Progenitor cell of endocrine pancreas (in vitro differentiated cells): ENCODE results near the gene UQCRHL. TPM values are rescaled to one million over a fixed set of nuclear protein-coding genes. Genes with fewer than 3 reads are reported as not detected.
A peak's percentile ranks its signal among the peaks of the same experiment; 100 is the strongest.

ENCODE experiments used
- DNase-seq: peaks from one replicate; pipeline ENCODE4 v3.0.0; 2021; ENCODE audit warnings: low spot score; ENCODE audit not compliant: unreplicated experiment
- H3K27ac Mint-ChIP-seq: 2 replicates; pipeline ENCODE4 v1.8.0; 2021; ENCODE audit warnings: mild to moderate bottlenecking, moderate library complexity, mixed read lengths
- H3K27me3 Mint-ChIP-seq: 2 replicates; pipeline ENCODE4 v1.8.0; 2021; ENCODE audit warnings: mixed read lengths
- H3K36me3 Mint-ChIP-seq: 2 replicates; pipeline ENCODE4 v1.8.0; 2022; ENCODE audit warnings: mixed read lengths; ENCODE audit not compliant: insufficient read depth
- H3K4me1 Mint-ChIP-seq: 2 replicates; pipeline ENCODE4 v1.8.0; 2021; ENCODE audit warnings: low read depth, mixed read lengths
- H3K4me3 Mint-ChIP-seq: 2 replicates; pipeline ENCODE4 v1.8.0; 2021; ENCODE audit warnings: low read depth, mild to moderate bottlenecking, moderate library complexity, mixed read lengths
- H3K9me3 Mint-ChIP-seq: 2 replicates; pipeline ENCODE4 v1.8.0; 2021; ENCODE audit warnings: low read depth, mixed read lengths
- CTCF ChIP-seq: fragments of 200-600 bp; sonication (generic); IDR thresholded peaks from one replicate; pipeline ENCODE4 v1.5.0; 2021; ENCODE audit warnings: antibody characterized with exemption, mild to moderate bottlenecking; ENCODE audit not compliant: unreplicated experiment
- total RNA-seq: library from RNA; stranded (reverse); gene quantifications from 2 replicates; pipeline ENCODE4 v1.2.1, GENCODE V29; 2021

Gene UQCRHL
- total RNA-seq, 1 donor from 2014 or later = 3.5 TPM

GRCh38 chr1:15762546-15762945, 44.9 kb downstream of the UQCRHL start:
- TF ChIP-seq CTCF = no peak
- no peak for DNase-seq
- peak overlapping the region; percentile 69 for H3K27ac Mint-ChIP-seq
- peaks cover 31% of the 10 kb centered on the region for H3K4me1 Mint-ChIP-seq
- H3K9me3 Mint-ChIP-seq = no peaks in the 10 kb centered on the region
- no peaks in the 10 kb centered on the region for H3K27me3 Mint-ChIP-seq
- H3K4me3 Mint-ChIP-seq = no peak overlapping the region
- peaks cover 17% of the 10 kb centered on the region for H3K36me3 Mint-ChIP-seq

- Mint-ChIP-seq H3K27ac (peak overlapping the region; percentile 89), H3K36me3 (peaks cover 17% of the 10 kb centered on the region), H3K27me3 (no peaks in the 10 kb centered on the region), H3K9me3 (no peaks in the 10 kb centered on the region), H3K4me3 (peak overlapping the region; percentile 91), H3K4me1 (peaks cover 36% of the 10 kb centered on the region)
- DNase-seq = no peak
- TF ChIP-seq CTCF = no peak
Observed at GRCh38 chr1:15761366-15762128, 45.9 kb downstream of the UQCRHL start.

GRCh38 chr1:15760520-15761211, 46.8 kb downstream of the UQCRHL start:
- peaks cover 37% of the 10 kb centered on the region for H3K4me1 Mint-ChIP-seq
- H3K36me3 Mint-ChIP-seq = peaks cover 13% of the 10 kb centered on the region
- no peak for DNase-seq
- no peaks in the 10 kb centered on the region for H3K9me3 Mint-ChIP-seq
- no peak for TF ChIP-seq CTCF
- H3K27me3 Mint-ChIP-seq = no peaks in the 10 kb centered on the region
- peak overlapping the region; percentile 91 for H3K4me3 Mint-ChIP-seq
- peak overlapping the region; percentile 89 for H3K27ac Mint-ChIP-seq

- Mint-ChIP-seq H3K27me3 (no peaks in the 10 kb centered on the region), H3K27ac (peak overlapping the region; percentile 95), H3K4me1 (peaks cover 31% of the 10 kb centered on the region), H3K9me3 (no peaks in the 10 kb centered on the region), H3K4me3 (peak overlapping the region; percentile 91), H3K36me3 (peaks cover 4% of the 10 kb centered on the region)
- DNase-seq = no peak
- TF ChIP-seq CTCF = no peak
Observed at GRCh38 chr1:15758953-15759661, 48.3 kb downstream of the UQCRHL start.

- Mint-ChIP-seq H3K4me1 (peaks cover 27% of the 10 kb centered on the region), H3K27me3 (no peaks in the 10 kb centered on the region), H3K4me3 (peak within 1 kb of the TSS; percentile 91), H3K27ac (peak within 1 kb of the TSS; percentile 97), H3K9me3 (no peaks in the 10 kb centered on the region), H3K36me3 (peaks cover 4% of the 10 kb centered on the region)
- no peak for TF ChIP-seq CTCF
- DNase-seq = peak; percentile 60
Observed at GRCh38 chr1:15758343-15758931, 49.0 kb downstream of the UQCRHL start, which contains the start of gene FBLIM1. FBLIM1 (plus strand) TSS chr1:15758795; CDS start chr1:15764984, 6,189 bp downstream.
